Smooth muscle cell (in vitro differentiated cells): ENCODE data around the gene HDGFL3. TPM values are rescaled to one million over a fixed set of nuclear protein-coding genes. Genes with fewer than 3 reads are reported as not detected.
A peak's percentile ranks its signal among the peaks of the same experiment; 100 is the strongest.
"Not testable (repeated sequence)": the region's sequence is repeated elsewhere in the genome, so short reads cannot be mapped to it uniquely, and the experiment has no call there.

Source experiments
- DNase-seq: peaks from one replicate; lab custom pipeline; 2025; ENCODE audit not compliant: unreplicated experiment; lab: John Stamatoyannopoulos, UW
- H2AFZ ChIP-seq: fragments of 200-600 bp; sonication (generic); 2 replicates; pipeline ENCODE4 v1.6.0; 2016; ENCODE audit warnings: antibody characterized with exemption, low read depth, mild to moderate bottlenecking
- H3F3A ChIP-seq: fragments of 200-600 bp; sonication (generic); 2 replicates; pipeline ENCODE4 v1.6.0; 2017; ENCODE audit warnings: antibody characterized with exemption, low read depth
- H3K27ac ChIP-seq: fragments of 200-600 bp; sonication (generic); 2 replicates; pipeline ENCODE4 v1.5.1; 2016; ENCODE audit warnings: low read depth, mild to moderate bottlenecking
- H3K27me3 ChIP-seq: fragments of 200-600 bp; sonication (generic); 2 replicates; pipeline ENCODE4 v1.6.1; 2016; ENCODE audit warnings: low read depth, mild to moderate bottlenecking
- H3K36me3 ChIP-seq: fragments of 200-600 bp; sonication (generic); 2 replicates; pipeline ENCODE4 v1.5.1; 2016; ENCODE audit warnings: low read depth
- H3K4me1 ChIP-seq: fragments of 200-600 bp; sonication (generic); 2 replicates; pipeline ENCODE4 v1.5.1; 2016; ENCODE audit warnings: low read depth
- H3K4me2 ChIP-seq: fragments of 200-600 bp; sonication (generic); 2 replicates; pipeline ENCODE4 v1.6.0; 2016; ENCODE audit warnings: mild to moderate bottlenecking
- H3K4me3 ChIP-seq: fragments of 200-600 bp; sonication (generic); 2 replicates; pipeline ENCODE4 v1.5.1; 2016; ENCODE audit warnings: mild to moderate bottlenecking
- H3K79me2 ChIP-seq: fragments of 200-600 bp; sonication (generic); 2 replicates; pipeline ENCODE4 v1.6.0; 2016; ENCODE audit warnings: low read depth, mild to moderate bottlenecking
- H3K9ac ChIP-seq: fragments of 200-600 bp; sonication (generic); 2 replicates; pipeline ENCODE4 v1.6.0; 2016; ENCODE audit warnings: low read depth
- H3K9me3 ChIP-seq: fragments of 200-600 bp; sonication (generic); replicated peaks from 2 replicates; pipeline ENCODE4 v1.5.1; 2016; ENCODE audit warnings: low read depth
- H4K20me1 ChIP-seq: fragments of 200-600 bp; sonication (generic); 2 replicates; pipeline ENCODE4 v1.6.0; 2016; ENCODE audit warnings: low read depth
- CTCF ChIP-seq: fragments of 200-600 bp; sonication (generic); IDR thresholded peaks from 2 replicates; pipeline ENCODE4 v1.5.1; 2017; ENCODE audit warnings: borderline replicate concordance, mild to moderate bottlenecking, antibody characterized with exemption; ENCODE audit not compliant: insufficient read depth, poor library complexity, severe bottlenecking
- WGBS: methylation state at CpG from one replicate; pipeline ENCODE4 v1.1.7; 2016; ENCODE audit warnings: low lambda C conversion rate; 5-methylcytosine and 5-hydroxymethylcytosine counted together
- polyA plus RNA-seq: library from polyadenylated mRNA; unstranded; fragments of >200 nt; fragmentation: Nextera tagmentation; extraction: Ambion mirVana; gene quantifications from 2 replicates; pipeline ENCODE4 v1.2.1, GENCODE V29; 2016
- total RNA-seq: library from RNA; depleted of rRNA; stranded (reverse); fragments of >200 nt; gene quantifications from 2 replicates; pipeline ENCODE4 v1.2.3, GENCODE V29; 2014

HDGFL3 gene
- total and polyA plus RNA-seq, 2 experiments from 2014 or later = 36.2 to 62.5 TPM

- WGBS = 49% methylated on average over 11 of the region's 11 CpGs
- Histone ChIP-seq H2AFZ (no peak overlapping the region), H4K20me1 (no peaks in the 10 kb centered on the region), H3K27ac (no peak overlapping the region), H3K79me2 (no peaks in the 10 kb centered on the region), H3K9me3 (no peaks in the 10 kb centered on the region), H3K4me2 (no peak overlapping the region), H3K4me1 (no peaks in the 10 kb centered on the region), H3K4me3 (no peak overlapping the region), H3K9ac (no peak overlapping the region), H3F3A (no peaks in the 10 kb centered on the region), H3K36me3 (no peaks in the 10 kb centered on the region), H3K27me3 (peaks cover 27% of the 10 kb centered on the region)
- TF ChIP-seq CTCF = peak; percentile 94
- no peak for DNase-seq
Observed at GRCh38 chr15:83248151-83249029, 40.8 kb upstream of the HDGFL3 start.

- H4K20me1 ChIP-seq = no peaks in the 10 kb centered on the region
- H3K9ac ChIP-seq = no peak overlapping the region
- H3K4me3 ChIP-seq = no peak overlapping the region
- H3K36me3 ChIP-seq = no peaks in the 10 kb centered on the region
- no peak for DNase-seq
- peaks cover 27% of the 10 kb centered on the region for H3K27me3 ChIP-seq
- no peaks in the 10 kb centered on the region for H3K9me3 ChIP-seq
- TF ChIP-seq CTCF = no peak
- H3K4me1 ChIP-seq = no peaks in the 10 kb centered on the region
- 78% methylated on average over 8 of the region's 8 CpGs for WGBS
- H2AFZ ChIP-seq = no peak overlapping the region
- H3F3A ChIP-seq = no peaks in the 10 kb centered on the region
- no peak overlapping the region for H3K4me2 ChIP-seq
- H3K79me2 ChIP-seq = no peaks in the 10 kb centered on the region
- no peak overlapping the region for H3K27ac ChIP-seq
Observed at GRCh38 chr15:83243634-83244033, 36.0 kb upstream of the HDGFL3 start.

GRCh38 chr15:83230242-83230641 is 22.6 kb upstream of the HDGFL3 start:
- 94% methylated on average over 21 of the region's 21 CpGs for WGBS
- Histone ChIP-seq H3F3A (no peaks in the 10 kb centered on the region), H3K9ac (no peak overlapping the region), H3K4me3 (no peak overlapping the region), H3K27me3 (no peaks in the 10 kb centered on the region), H3K4me2 (no peak overlapping the region), H3K9me3 (no peaks in the 10 kb centered on the region), H3K27ac (no peak overlapping the region), H3K79me2 (no peaks in the 10 kb centered on the region), H2AFZ (no peak overlapping the region), H3K36me3 (no peaks in the 10 kb centered on the region), H3K4me1 (no peaks in the 10 kb centered on the region), H4K20me1 (no peaks in the 10 kb centered on the region)
- no peak for DNase-seq
- no peak for TF ChIP-seq CTCF

- Histone ChIP-seq H3K9ac (no peak overlapping the region), H3K4me1 (no peaks in the 10 kb centered on the region), H4K20me1 (no peaks in the 10 kb centered on the region), H3K27ac (no peak overlapping the region), H2AFZ (no peak overlapping the region), H3K27me3 (no peaks in the 10 kb centered on the region), H3K9me3 (no peaks in the 10 kb centered on the region), H3K4me3 (no peak overlapping the region), H3K36me3 (no peaks in the 10 kb centered on the region), H3F3A (no peaks in the 10 kb centered on the region), H3K79me2 (no peaks in the 10 kb centered on the region), H3K4me2 (no peak overlapping the region)
- WGBS = 88% methylated on average over 9 of the region's 9 CpGs
- TF ChIP-seq CTCF = no peak
- DNase-seq = no peak
Observed at GRCh38 chr15:83225449-83225848, 17.8 kb upstream of the HDGFL3 start.

GRCh38 chr15:83221781-83222180 is 14.2 kb upstream of the HDGFL3 start:
- H3K79me2 ChIP-seq, H3K9ac ChIP-seq, H3K9me3 ChIP-seq, H3K4me1 ChIP-seq, H3K27me3 ChIP-seq, H2AFZ ChIP-seq, H3K4me2 ChIP-seq, H3K36me3 ChIP-seq, H3K27ac ChIP-seq, H3F3A ChIP-seq, H3K4me3 ChIP-seq, H4K20me1 ChIP-seq, DNase-seq: not testable (repeated sequence)
- 95% methylated on average over 9 of the region's 9 CpGs for WGBS
